Chondrocyte (in vitro differentiated cells): Measurements from ENCODE around the gene CR2. TPM values are rescaled to one million over a fixed set of nuclear protein-coding genes. Genes with fewer than 3 reads are reported as not detected.

Source experiments
- DNase-seq: peaks from one replicate; pipeline ENCODE4 v3.0.0; 2021; ENCODE audit warnings: mixed read lengths, low spot score
- H3K27ac Mint-ChIP-seq: one replicate; pipeline ENCODE4 v1.8.0; 2021; ENCODE audit warnings: mild to moderate bottlenecking, moderate library complexity, mixed read lengths; ENCODE audit not compliant: unreplicated experiment
- H3K27me3 Mint-ChIP-seq: 2 replicates; pipeline ENCODE4 v1.8.0; 2021; ENCODE audit warnings: low read depth, mixed read lengths
- H3K36me3 Mint-ChIP-seq: 2 replicates; pipeline ENCODE4 v1.8.0; 2021; ENCODE audit warnings: low read depth, mixed read lengths
- H3K4me1 Mint-ChIP-seq: 2 replicates; pipeline ENCODE4 v1.8.0; 2021; ENCODE audit warnings: low read depth, mild to moderate bottlenecking, mixed read lengths
- H3K4me3 Mint-ChIP-seq: one replicate; pipeline ENCODE4 v1.8.0; 2021; ENCODE audit warnings: mild to moderate bottlenecking, moderate library complexity, mixed read lengths; ENCODE audit not compliant: unreplicated experiment
- H3K9me3 Mint-ChIP-seq: 2 replicates; pipeline ENCODE4 v1.8.0; 2021; ENCODE audit warnings: low read depth, mixed read lengths
- CTCF ChIP-seq: fragments of 200-600 bp; sonication (generic); IDR thresholded peaks from 2 replicates; pipeline ENCODE4 v1.5.0; 2021; ENCODE audit warnings: antibody characterized with exemption, mild to moderate bottlenecking, moderate library complexity
- total RNA-seq: library from RNA; stranded (reverse); gene quantifications from 3 replicates; pipeline ENCODE4 v1.2.1, GENCODE V29; 2021

Gene CR2
- total RNA-seq, 1 donor from 2014 or later: not detected

GRCh38 chr1:207502726-207503125 lies 48.6 kb downstream of the CR2 start:
- Mint-ChIP-seq H3K27ac (no peak overlapping the region), H3K9me3 (no peaks in the 10 kb centered on the region), H3K4me1 (no peaks in the 10 kb centered on the region), H3K27me3 (peaks cover 39% of the 10 kb centered on the region), H3K36me3 (no peaks in the 10 kb centered on the region), H3K4me3 (no peak overlapping the region)
- TF ChIP-seq CTCF: no peak
- DNase-seq: no peak

GRCh38 chr1:207503950-207504349 lies 49.8 kb downstream of the CR2 start:
- Mint-ChIP-seq H3K4me3 (no peak overlapping the region), H3K27ac (no peak overlapping the region), H3K9me3 (no peaks in the 10 kb centered on the region), H3K4me1 (no peaks in the 10 kb centered on the region), H3K27me3 (peaks cover 34% of the 10 kb centered on the region), H3K36me3 (no peaks in the 10 kb centered on the region)
- TF ChIP-seq CTCF: no peak
- no peak for DNase-seq

- DNase-seq: no peak
- Mint-ChIP-seq H3K27me3 (peaks cover 34% of the 10 kb centered on the region), H3K4me1 (no peaks in the 10 kb centered on the region), H3K9me3 (no peaks in the 10 kb centered on the region), H3K36me3 (no peaks in the 10 kb centered on the region), H3K27ac (no peak overlapping the region), H3K4me3 (no peak overlapping the region)
- TF ChIP-seq CTCF: no peak
Observed at GRCh38 chr1:207504438-207504837, 50.3 kb downstream of the CR2 start.

GRCh38 chr1:207510444-207510843 lies 56.3 kb downstream of the CR2 start:
- no peak for DNase-seq
- TF ChIP-seq CTCF: no peak
- no peaks in the 10 kb centered on the region for H3K9me3 Mint-ChIP-seq
- no peaks in the 10 kb centered on the region for H3K36me3 Mint-ChIP-seq
- H3K4me3 Mint-ChIP-seq: no peak overlapping the region
- H3K27me3 Mint-ChIP-seq: peaks cover 17% of the 10 kb centered on the region
- H3K4me1 Mint-ChIP-seq: no peaks in the 10 kb centered on the region
- no peak overlapping the region for H3K27ac Mint-ChIP-seq

- no peak overlapping the region for H3K27ac Mint-ChIP-seq
- no peaks in the 10 kb centered on the region for H3K36me3 Mint-ChIP-seq
- no peaks in the 10 kb centered on the region for H3K9me3 Mint-ChIP-seq
- peaks cover 24% of the 10 kb centered on the region for H3K27me3 Mint-ChIP-seq
- H3K4me1 Mint-ChIP-seq: no peaks in the 10 kb centered on the region
- no peak for TF ChIP-seq CTCF
- no peak overlapping the region for H3K4me3 Mint-ChIP-seq
- no peak for DNase-seq
Observed at GRCh38 chr1:207514890-207515289, 60.8 kb downstream of the CR2 start.
